Calu3 (cell line): ENCODE data around the gene CPLX1. TPM values are rescaled to one million over a fixed set of nuclear protein-coding genes. Genes with fewer than 3 reads are reported as not detected.

ENCODE experiments used
- BruUV-seq: library from RNA; stranded (reverse); fragments of 400-500 nt; replicated peaks from 2 replicates; lab custom pipeline; 2021; lab: Mats Ljungman, UMichigan
- CTCF ChIA-PET: fragments of 300-600 bp; sonication (Branson Sonifier 250); formaldehyde crosslinking; loops from one replicate; lab custom pipeline; 2022; ENCODE audit warnings: antibody characterized with exemption; lab: Charles Lee
- DNase-seq: peaks from one replicate; pipeline ENCODE4 v3.0.0; 2022
- H3K27ac Mint-ChIP-seq: one replicate; pipeline ENCODE4 v1.8.0; 2022; ENCODE audit warnings: mixed read lengths; ENCODE audit not compliant: unreplicated experiment
- H3K27me3 Mint-ChIP-seq: one replicate; pipeline ENCODE4 v1.8.0; 2022; ENCODE audit warnings: mixed read lengths; ENCODE audit not compliant: unreplicated experiment
- H3K36me3 Mint-ChIP-seq: one replicate; pipeline ENCODE4 v1.8.0; 2022; ENCODE audit warnings: mild to moderate bottlenecking, moderate library complexity, mixed read lengths; ENCODE audit not compliant: insufficient read depth, unreplicated experiment
- H3K4me1 Mint-ChIP-seq: one replicate; pipeline ENCODE4 v1.8.0; 2022; ENCODE audit warnings: mild to moderate bottlenecking, low read depth, mixed read lengths; ENCODE audit not compliant: unreplicated experiment
- H3K4me3 Mint-ChIP-seq: one replicate; pipeline ENCODE4 v1.8.0; 2022; ENCODE audit warnings: mild to moderate bottlenecking, low read depth, moderate library complexity, mixed read lengths; ENCODE audit not compliant: unreplicated experiment
- H3K9me3 Mint-ChIP-seq: one replicate; pipeline ENCODE4 v1.8.0; 2022; ENCODE audit warnings: low read depth, mixed read lengths; ENCODE audit not compliant: unreplicated experiment
- intact Hi-C: fragments of 100-400 bp; cut with micrococcal nuclease; formaldehyde crosslinking; loops from one replicate; pipeline ENCODE4 v1.10.0; 2022; ENCODE audit not compliant: unreplicated experiment
- total RNA-seq: library from RNA; stranded (reverse); gene quantifications from 2 replicates; pipeline ENCODE4 v1.2.3, GENCODE V29; 2022
- TF ChIP-seq, protein P1 (sequence below): fragments of 200-600 bp; IDR thresholded peaks from one replicate; pipeline ENCODE4 v1.8.0; 2022; ENCODE audit warnings: antibody characterized with exemption; ENCODE audit not compliant: unreplicated experiment

The CPLX1 gene
- total RNA-seq, 1 experiment from 2014 or later: 0.42 TPM

DNA sequence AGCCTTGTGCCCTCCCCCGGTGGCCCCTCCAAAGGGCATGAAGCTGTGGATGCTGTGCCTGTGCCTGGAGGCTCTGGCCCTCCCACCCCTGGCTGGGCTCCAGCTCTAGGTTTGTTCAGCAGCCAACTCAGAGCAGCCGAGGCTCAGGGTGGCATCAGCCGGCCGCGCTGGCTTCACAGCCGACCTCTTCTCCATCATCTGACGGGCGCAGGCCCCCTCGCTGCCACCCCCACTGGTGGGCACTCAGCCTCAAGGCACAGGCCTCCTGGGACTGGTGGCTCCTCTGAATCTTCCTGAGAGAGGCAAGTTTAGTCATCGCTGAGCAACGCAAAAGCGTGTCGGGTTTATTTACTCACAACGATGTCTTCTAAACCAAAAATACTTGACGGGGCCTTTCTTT is 74.3 kb downstream of the CPLX1 start:
- DNase-seq: no peak
- TF ChIP-seq, protein P1, sequence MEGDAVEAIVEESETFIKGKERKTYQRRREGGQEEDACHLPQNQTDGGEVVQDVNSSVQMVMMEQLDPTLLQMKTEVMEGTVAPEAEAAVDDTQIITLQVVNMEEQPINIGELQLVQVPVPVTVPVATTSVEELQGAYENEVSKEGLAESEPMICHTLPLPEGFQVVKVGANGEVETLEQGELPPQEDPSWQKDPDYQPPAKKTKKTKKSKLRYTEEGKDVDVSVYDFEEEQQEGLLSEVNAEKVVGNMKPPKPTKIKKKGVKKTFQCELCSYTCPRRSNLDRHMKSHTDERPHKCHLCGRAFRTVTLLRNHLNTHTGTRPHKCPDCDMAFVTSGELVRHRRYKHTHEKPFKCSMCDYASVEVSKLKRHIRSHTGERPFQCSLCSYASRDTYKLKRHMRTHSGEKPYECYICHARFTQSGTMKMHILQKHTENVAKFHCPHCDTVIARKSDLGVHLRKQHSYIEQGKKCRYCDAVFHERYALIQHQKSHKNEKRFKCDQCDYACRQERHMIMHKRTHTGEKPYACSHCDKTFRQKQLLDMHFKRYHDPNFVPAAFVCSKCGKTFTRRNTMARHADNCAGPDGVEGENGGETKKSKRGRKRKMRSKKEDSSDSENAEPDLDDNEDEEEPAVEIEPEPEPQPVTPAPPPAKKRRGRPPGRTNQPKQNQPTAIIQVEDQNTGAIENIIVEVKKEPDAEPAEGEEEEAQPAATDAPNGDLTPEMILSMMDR: no peak
- H3K27ac Mint-ChIP-seq: no peak overlapping the region
- H3K4me1 Mint-ChIP-seq: no peaks in the 10 kb centered on the region
- H3K9me3 Mint-ChIP-seq: no peaks in the 10 kb centered on the region
- no TSS peak for BruUV-seq
- no peaks in the 10 kb centered on the region for H3K27me3 Mint-ChIP-seq
- no peak overlapping the region for H3K4me3 Mint-ChIP-seq
- H3K36me3 Mint-ChIP-seq: peaks cover 62% of the 10 kb centered on the region
- CTCF ChIA-PET: no interaction called here
- intact Hi-C loops: no loop called here

DNA sequence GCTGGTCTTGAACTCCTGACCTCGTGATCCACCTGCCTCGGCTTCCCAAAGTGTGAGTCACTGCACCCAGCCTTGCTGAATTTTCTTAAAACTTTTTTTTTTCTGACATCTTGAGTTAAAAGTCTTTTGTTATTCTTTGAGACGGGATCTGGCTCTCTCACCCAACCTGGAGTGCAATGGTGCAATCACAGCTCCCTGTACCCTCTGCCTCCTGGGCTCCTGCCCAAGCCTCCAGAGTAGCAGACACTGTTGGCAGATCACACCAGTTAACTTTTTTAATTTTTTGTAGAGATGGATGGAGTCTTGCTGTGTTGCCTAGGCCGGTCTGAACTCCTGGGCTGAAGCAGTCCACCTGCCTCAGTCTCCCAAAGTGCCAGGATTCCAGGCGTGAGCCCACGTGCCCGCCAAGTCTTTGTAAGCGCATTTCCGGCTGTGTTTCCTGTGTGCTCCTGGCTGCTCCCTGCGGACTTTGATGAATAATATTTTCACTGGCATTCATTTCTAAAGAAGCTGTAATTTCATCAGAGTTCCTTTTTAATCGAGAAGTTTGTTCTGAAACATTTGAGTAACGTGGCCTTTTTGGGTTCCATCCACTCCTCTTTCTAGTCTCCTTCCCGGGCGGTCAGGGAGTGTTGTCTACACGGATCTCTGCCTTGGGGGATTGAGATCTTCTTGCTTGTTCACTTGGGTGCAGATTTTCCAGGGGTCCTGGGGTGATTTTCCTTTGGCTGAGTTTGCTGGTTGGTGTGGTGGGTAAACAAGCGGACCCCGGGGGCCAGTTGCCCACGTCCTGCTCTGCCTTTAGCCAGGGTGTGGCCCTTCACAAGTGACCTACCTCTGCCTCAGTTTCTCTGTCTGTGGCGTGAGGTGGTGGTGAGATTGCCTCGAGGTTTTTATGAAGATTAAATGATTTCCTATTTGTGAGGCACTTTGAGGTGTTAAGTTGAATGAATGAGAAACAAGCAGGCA is 75.9 kb downstream of the CPLX1 start:
- no peak overlapping the region for H3K4me3 Mint-ChIP-seq
- intact Hi-C loops: no loop called here
- no TSS peak for BruUV-seq
- CTCF ChIA-PET: no interaction called here
- H3K27ac Mint-ChIP-seq: no peak overlapping the region
- no peak for DNase-seq
- no peaks in the 10 kb centered on the region for H3K27me3 Mint-ChIP-seq
- peaks cover 47% of the 10 kb centered on the region for H3K36me3 Mint-ChIP-seq
- no peaks in the 10 kb centered on the region for H3K4me1 Mint-ChIP-seq
- H3K9me3 Mint-ChIP-seq: no peaks in the 10 kb centered on the region
- TF ChIP-seq, protein P1: no peak

DNA sequence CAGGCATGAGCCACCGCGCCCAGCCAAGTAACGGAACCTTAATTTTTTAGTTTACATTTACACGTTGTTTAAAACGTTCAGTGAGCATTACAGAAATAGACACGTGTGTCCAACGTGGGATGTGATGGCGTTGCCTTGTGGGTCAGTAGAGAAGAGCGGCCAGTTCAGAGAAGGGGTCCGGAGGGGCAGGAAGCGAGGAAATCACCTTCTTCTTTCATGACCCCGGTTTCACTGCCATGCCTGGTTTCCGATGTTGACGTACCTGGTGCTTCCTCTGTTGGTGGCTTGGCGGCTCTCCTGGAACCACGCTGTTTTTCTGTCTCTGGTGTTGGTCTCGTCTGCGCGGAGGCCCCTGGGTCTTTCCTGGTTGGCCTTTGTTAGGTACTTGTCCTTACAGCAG is 77.5 kb downstream of the CPLX1 start:
- Mint-ChIP-seq H3K36me3 (peaks cover 42% of the 10 kb centered on the region), H3K27ac (no peak overlapping the region), H3K4me3 (no peak overlapping the region), H3K9me3 (no peaks in the 10 kb centered on the region), H3K4me1 (no peaks in the 10 kb centered on the region), H3K27me3 (no peaks in the 10 kb centered on the region)
- no peak for DNase-seq
- CTCF ChIA-PET: no interaction called here
- no TSS peak for BruUV-seq
- TF ChIP-seq, protein P1: no peak
- intact Hi-C loops: no loop called here

DNA sequence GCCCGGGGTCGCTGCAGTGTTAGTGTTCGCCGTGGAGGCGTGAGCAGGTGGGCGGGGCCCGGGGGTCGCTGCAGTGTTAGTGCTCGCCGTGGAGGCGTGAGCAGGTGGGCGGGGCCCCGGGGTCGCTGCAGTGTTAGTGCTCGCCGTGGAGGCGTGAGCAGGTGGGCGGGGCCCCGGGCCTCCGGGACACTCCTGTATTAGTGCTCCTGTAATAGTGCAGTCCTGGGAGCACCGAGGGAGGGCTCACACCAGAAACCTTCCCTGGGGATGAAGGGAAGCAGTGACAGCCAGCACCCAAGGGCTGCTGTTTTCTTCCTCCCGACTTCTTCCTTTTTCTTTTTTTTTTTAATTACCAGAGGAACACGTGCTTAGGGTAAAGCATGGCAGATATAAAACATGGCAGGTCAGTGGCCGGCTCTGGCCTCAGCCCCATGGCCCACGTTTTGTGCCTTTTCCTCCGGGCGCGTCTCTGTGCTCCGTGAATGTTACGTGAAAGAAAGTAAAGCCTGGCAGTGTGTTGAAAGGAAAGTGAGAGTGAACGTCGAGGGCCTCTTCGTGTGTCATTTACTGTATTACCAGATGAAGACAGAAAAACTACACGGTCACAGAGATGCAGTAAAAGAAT is 78.3 kb downstream of the CPLX1 start:
- no TSS peak for BruUV-seq
- Mint-ChIP-seq H3K36me3 (peaks cover 44% of the 10 kb centered on the region), H3K4me1 (no peaks in the 10 kb centered on the region), H3K27me3 (no peaks in the 10 kb centered on the region), H3K4me3 (no peak overlapping the region), H3K27ac (no peak overlapping the region), H3K9me3 (no peaks in the 10 kb centered on the region)
- CTCF ChIA-PET: no interaction called here
- intact Hi-C loops: no loop called here
- TF ChIP-seq, protein P1: no peak
- no peak for DNase-seq
